Adrenal gland (tissue), 5 donors: ENCODE data around the gene MALRD1.

Source experiments
- CTCF ChIP-seq, 6 experiments: fragments of 450-650 bp in 4 of 6; fragments of 200-600 bp in 2 of 6; sonication (generic) in 1 of 6; IDR thresholded peaks; 1 replicate in 5 of 6; 2 replicates in 1 of 6; pipeline versions ENCODE4 v1.5.1 to v1.8.0; 2016 to 2021; ENCODE audit warnings: antibody characterized with exemption in 6 of 6, mild to moderate bottlenecking in 2 of 6, moderate library complexity in 1 of 6
- POLR2A ChIP-seq, 2 donors: fragments of 450-650 bp; IDR thresholded peaks; one replicate each; pipeline ENCODE4 v1.6.1; 2017; ENCODE audit warnings: antibody characterized with exemption in 2 of 2, mild to moderate bottlenecking in 2 of 2, moderate library complexity in 1 of 2
- donor health status: DM: no; HTN: no; CAD: no.

- TF ChIP-seq CTCF (IDR thresholded peaks at IDR 0.05) (no peak), POLR2A (IDR thresholded peaks at IDR 0.05) (no peak)
Measured at GRCh38 chr10:19605806-19606205, 557.2 kb downstream of the MALRD1 start.
